ENCODE measurements around the gene KCNK3.

- TF ChIP-seq CTCF (IDR thresholded peaks at IDR 0.05) (no peak), EP300 (IDR thresholded peaks at IDR 0.05) (no peak), POLR2AphosphoS5 (IDR thresholded peaks at IDR 0.05) (no peak), POLR2A (IDR thresholded peaks at IDR 0.05) (no peak)
Observed at GRCh38 chr2:26778098-26778497, 85.6 kb downstream of the KCNK3 start.

All from gastroesophageal sphincter (tissue), 3 donors.